ENCODE data around the gene SPC24. TPM values are rescaled to one million over a fixed set of nuclear protein-coding genes. Genes with fewer than 3 reads are reported as not detected.

Gene SPC24
- total and polyA plus RNA-seq, 2 donors (not counting 3 experiments of a cell fraction or from before 2014, with no cell fraction given), result 19.8 to 70.0 TPM

GRCh38 chr19:11142528-11143171, 12.9 kb downstream of the SPC24 start:
- Histone ChIP-seq H2AFZ (ENCODE audit: low read depth, low read length) (no peak overlapping the region), H3K4me1 (ENCODE audit: control insufficient read depth, extremely low read depth, insufficient read depth, low read length) (peaks cover 43% of the 10 kb centered on the region), H3K9me1 (replicated peaks; ENCODE audit: control insufficient read depth, extremely low read depth, insufficient read depth, low read length) (no peaks in the 10 kb centered on the region), H3K79me2 (ENCODE audit: control insufficient read depth, insufficient read depth, low read length) (no peaks in the 10 kb centered on the region), H3K4me3 (replicated peaks in 1 of 3; ENCODE audit: insufficient read depth in 1 of 3, low read depth in 1 of 3, low read length in 3 of 3) (peak overlapping the region in 2 of 3 experiments; percentile 6 to 11), H4K20me1 (replicated peaks; ENCODE audit: control insufficient read depth, extremely low read depth, insufficient read depth, low read length) (no peaks in the 10 kb centered on the region), H3K36me3 (ENCODE audit: control insufficient read depth in 2 of 2, extremely low read depth in 1 of 2, insufficient read depth in 2 of 2, low read length in 2 of 2) (no peaks in the 10 kb centered on the region), H3K27ac (ENCODE audit: insufficient read depth, low read depth, low read length) (peak overlapping the region; percentile 96), H3K27me3 (ENCODE audit: control insufficient read depth in 2 of 2, insufficient read depth in 2 of 2, low read length in 2 of 2) (no peaks in the 10 kb centered on the region), H3K9me3 (replicated peaks; ENCODE audit: control insufficient read depth, insufficient read depth, low read length) (no peaks in the 10 kb centered on the region), H3K4me2 (ENCODE audit: insufficient read depth, low read length) (peak overlapping the region; percentile 5), H3K9ac (replicated peaks; ENCODE audit: extremely low read depth, insufficient read depth, low read length) (peak overlapping the region; percentile 82)
- TSS peak; percentile 55 for BruUV-seq (replicated peaks)
- intact Hi-C loops (cut with micrococcal nuclease), result loop anchor here (1.0 to 2.0 kb wide), 4 partner anchors 13 to 126 kb away; partner anchors contain the start of genes KANK2 and SPC24
- DNase-seq (ENCODE audit: low read depth, low spot score), result peak; percentile 95
- ChIA-PET POLR2A (interaction anchor here (0.6 to 2.0 kb wide), 3 partner anchors 11 to 26 kb away, joined by 4 to 5 read pairs (median 4); partner anchors contain the start of gene SPC24), CTCF (interaction anchor here (0.6 to 3.0 kb wide), 9 partner anchors 10 to 1879 kb away, joined by 3 to 14 read pairs (median 5); no protein-coding TSS in a partner anchor)
- no peak for FAIRE-seq
- TF ChIP-seq GATA2 (IDR thresholded peaks at IDR 0.05; ENCODE audit: insufficient read depth, insufficient read length, low read depth, low read length), result no peak
- no peak for TF ChIP-seq CTCF (IDR thresholded peaks at IDR 0.05; ENCODE audit: extremely low read depth in 1 of 2, insufficient read depth in 1 of 2, low read depth in 1 of 2, low read length in 2 of 2)
- no peak for TF ChIP-seq EZH2 (IDR thresholded peaks at IDR 0.05; ENCODE audit: borderline replicate concordance, low read depth, low read length, severe bottlenecking)
- TF ChIP-seq MYC (IDR thresholded peaks at IDR 0.05; ENCODE audit: low read depth, low read length), result peak; percentile 35
- peak; percentile 94 for TF ChIP-seq POLR2AphosphoS5 (IDR thresholded peaks at IDR 0.05; ENCODE audit: insufficient read depth, low read depth, low read length)
- TF ChIP-seq POLR2A (IDR thresholded peaks at IDR 0.05; ENCODE audit: low read depth, low read length), result peak; percentile 34
- peak; percentile 68 for TF ChIP-seq FOS (IDR thresholded peaks at IDR 0.05; ENCODE audit: borderline replicate concordance, insufficient read depth, low read length)
- peak; percentile 51 for TF ChIP-seq JUN (IDR thresholded peaks at IDR 0.05; ENCODE audit: borderline replicate concordance, insufficient read depth, insufficient read length, low read depth)
- dilution Hi-C loops (cut with MboI; ENCODE audit: extremely low pct_ligation_motif_present, low sequenced_read_pairs), result no loop called here

All from endothelial cell of umbilical vein (primary cell).